Measurements from ENCODE around the gene PAQR7. TPM values are rescaled to one million over a fixed set of nuclear protein-coding genes. Genes with fewer than 3 reads are reported as not detected.
"Not testable (repeated sequence)": the region's sequence is repeated elsewhere in the genome, so short reads cannot be mapped to it uniquely, and the experiment has no call there.

PAQR7 gene
- polyA plus RNA-seq, 12 donors, result 5.2 to 12.1 (median 7.0) TPM; not detected in 1

DNA sequence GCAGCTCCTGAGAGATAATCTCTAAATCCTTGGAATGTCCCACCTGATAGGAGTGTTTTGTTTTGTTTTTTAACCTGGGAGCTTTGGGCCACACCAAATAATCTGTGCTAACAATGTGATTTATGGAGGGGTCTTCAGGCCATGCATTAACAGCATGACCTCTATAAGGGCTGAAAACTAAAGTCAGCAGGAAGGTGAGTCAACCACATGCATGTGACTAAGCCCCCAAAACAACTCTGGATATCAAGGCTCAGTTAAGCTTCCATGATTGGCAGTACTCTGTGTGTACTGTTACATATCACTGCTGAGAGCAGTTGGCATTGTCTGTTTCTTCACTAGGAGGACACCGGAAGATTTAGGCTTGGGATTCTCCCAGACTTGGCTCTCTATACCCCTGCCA is 27.0 kb downstream of the PAQR7 start:
- DNase-seq, result no peak

GRCh38 chr1:25847929-25848328 is 27.6 kb downstream of the PAQR7 start:
- no peak for DNase-seq

DNA sequence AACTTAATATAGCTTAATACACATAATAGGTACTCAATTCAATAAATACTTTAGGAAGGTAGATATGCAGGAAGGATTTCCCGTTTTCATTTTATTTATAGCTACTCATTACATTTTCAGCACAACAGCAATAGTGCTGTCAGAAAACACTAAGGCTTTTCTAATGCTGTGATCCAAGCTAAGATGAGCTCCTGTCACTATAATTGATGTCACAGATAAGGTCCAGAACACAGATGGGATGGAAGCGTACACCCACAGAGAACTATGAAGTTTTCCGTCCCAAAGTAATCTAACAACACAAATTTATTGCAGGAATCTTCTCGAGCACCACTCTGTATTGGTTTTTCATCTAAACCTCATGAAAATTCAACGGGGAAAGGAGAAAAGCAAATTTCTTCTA is 29.8 kb downstream of the PAQR7 start:
- DNase-seq, result no peak

DNA sequence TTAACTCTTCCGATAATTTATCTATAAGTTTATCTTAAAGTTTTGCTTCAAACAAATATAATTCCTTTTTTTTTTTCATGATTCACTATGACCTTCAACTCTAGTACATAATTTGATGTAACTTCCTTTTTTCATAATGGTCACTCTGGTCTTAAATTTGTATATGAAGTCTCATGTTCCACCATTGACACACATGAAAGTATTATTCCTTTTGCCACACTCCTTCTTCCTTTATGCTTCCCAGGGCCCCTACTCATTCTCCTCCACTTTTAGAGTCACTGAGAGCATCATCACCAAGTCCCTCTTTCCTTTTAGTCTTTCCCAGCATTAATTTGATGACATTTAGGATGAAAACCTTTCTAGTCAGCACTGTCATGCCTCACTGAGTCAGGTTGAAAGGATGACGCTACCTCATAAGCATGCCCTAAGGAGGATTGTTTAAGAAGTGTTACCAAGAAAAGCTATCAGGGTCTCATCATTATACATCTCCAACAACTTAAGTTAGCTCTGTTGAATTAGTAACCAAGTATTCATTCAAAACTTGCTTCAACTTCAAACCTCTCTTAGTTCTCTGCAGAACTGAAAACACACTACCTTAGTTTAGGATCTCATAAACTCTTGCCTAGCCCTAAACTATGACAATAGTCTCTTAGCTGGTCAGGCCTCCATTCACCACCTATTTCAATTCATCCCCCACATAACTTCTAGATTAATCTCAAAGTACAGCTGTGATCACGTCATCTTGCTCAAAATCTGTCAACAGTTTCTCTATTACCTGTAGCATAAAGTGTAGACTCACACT is 30.8 kb downstream of the PAQR7 start:
- DNase-seq, result no peak

- DNase-seq, result no peak
Observed at GRCh38 chr1:25843483-25843882, 32.0 kb downstream of the PAQR7 start.

GRCh38 chr1:25839808-25840207 is 35.7 kb downstream of the PAQR7 start:
- not testable (repeated sequence) for DNase-seq

- DNase-seq, result no peak
Observed at GRCh38 chr1:25837262-25837875, 38.1 kb downstream of the PAQR7 start.

DNA sequence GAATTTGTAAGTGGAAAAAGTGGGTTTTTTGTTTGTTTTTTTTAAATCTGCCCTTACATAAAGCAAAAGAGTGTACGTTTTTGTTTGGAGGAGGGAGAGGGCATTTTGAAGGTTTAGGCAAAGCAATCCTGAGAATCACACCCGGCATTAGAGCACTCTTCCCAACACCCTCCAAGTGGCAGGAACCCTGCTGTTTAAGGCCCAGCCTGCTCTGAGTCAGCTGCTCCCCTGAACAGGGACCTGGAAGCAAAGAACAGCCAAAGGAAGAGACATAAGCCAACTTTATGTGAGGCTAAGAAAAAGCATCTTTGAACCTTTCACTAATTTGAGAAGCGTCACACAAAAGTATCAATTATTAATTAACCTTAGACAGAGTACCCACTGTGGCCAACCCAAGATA is 38.8 kb downstream of the PAQR7 start:
- DNase-seq, result no peak

DNA sequence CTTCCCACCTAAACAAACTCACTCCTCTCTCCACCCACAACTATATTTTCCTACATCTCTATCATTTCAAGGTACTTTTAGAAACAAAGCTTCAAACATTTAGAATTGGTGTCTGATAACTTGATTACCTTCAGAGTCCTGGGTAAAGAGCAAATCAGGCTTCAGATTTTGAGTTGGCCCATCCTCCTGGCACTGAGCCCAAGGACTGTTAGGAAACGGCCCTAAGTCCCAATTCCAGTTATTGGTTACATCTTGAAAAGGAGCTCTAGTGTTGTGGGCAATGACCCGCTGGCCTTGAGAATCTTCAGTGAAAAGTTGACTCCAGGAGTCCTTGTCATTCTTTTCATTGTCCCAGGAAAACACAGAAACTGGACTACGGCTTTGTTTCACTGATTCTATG is 40.6 kb downstream of the PAQR7 start:
- no peak for DNase-seq

GRCh38 chr1:25833158-25833557 is 42.4 kb downstream of the PAQR7 start:
- no peak for DNase-seq

- no peak for DNase-seq
Observed at GRCh38 chr1:25832336-25833037, 43.0 kb downstream of the PAQR7 start.

- DNase-seq, result no peak
Observed at GRCh38 chr1:25831569-25832196, 43.8 kb downstream of the PAQR7 start.

DNA sequence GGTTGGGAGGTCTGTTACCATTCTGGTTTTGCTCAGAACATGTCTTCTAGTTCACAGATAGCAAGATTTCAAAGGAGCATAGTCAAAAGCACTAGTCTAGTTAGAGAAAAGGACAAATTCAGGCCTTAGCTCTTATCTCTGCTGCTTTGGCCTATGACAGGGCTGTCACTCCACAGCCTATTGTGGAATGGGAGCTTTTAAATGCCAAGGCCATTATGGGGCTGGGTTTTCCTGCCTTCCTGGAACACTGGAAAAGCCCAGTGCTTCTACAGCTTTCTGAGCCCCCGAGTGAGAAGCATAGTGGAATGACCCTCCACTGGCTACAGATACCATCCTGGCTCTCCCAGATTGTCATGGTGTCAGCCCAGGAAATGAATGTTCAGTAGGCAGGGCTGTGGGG is 46.5 kb downstream of the PAQR7 start:
- DNase-seq, result no peak

DNA sequence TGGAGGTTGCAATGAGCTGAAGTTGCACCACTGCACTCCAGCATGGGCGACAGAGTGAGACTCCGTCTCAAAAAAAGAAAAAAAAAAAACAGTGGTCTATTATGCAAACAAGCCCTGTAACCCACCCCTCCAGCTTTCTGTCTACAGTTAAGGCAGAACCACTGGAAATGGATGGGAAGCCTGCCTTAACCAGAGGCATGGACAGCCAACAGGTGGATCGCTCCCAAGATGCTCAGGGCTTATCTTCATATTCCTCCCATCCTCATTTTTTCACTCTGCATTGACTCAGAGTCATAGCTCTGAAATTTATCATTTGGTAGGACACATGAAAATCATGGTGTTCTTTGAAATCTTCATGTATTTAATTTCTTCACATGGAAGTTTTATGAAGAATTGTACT is 47.0 kb downstream of the PAQR7 start:
- DNase-seq, result no peak

DNA sequence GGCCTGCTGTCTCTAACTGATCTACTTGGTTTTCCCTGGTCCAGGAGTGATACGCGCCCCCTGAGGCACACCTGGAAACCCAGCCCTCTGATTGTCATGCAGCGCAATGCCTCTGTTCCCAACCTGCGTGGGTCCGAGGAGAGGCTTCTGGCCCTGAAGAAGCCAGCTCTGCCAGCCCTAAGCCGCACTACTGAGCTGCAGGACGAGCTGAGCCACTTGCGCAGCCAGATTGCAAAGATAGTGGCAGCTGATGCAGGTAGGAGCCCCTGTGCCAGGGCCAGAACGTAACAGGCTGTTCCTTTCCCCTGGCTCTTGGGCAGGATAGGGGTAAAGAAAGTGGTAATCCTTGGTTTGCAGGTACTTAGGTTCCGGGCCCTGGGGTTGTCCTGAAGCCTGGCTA is 48.9 kb downstream of the PAQR7 start:
- DNase-seq, result no peak

DNA sequence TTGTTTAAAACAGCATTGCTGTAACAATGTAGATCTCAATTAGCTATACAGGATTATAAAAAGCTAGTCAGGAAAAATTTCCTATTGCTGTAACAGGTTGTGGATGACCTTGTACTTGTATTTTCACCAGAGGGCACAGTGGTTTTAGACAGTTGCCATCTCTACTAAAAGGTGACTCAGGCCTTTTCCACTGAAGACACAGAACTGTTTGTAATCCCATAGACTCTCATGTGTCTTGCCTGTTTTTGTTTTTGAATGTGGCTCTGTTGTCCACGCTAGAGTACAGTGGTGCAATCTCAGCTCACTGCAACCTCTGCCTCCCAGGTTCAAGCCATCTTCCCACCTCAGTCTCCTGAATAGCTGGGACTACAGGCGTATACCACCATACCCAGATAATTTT is 49.9 kb downstream of the PAQR7 start:
- no peak for DNase-seq

DNA sequence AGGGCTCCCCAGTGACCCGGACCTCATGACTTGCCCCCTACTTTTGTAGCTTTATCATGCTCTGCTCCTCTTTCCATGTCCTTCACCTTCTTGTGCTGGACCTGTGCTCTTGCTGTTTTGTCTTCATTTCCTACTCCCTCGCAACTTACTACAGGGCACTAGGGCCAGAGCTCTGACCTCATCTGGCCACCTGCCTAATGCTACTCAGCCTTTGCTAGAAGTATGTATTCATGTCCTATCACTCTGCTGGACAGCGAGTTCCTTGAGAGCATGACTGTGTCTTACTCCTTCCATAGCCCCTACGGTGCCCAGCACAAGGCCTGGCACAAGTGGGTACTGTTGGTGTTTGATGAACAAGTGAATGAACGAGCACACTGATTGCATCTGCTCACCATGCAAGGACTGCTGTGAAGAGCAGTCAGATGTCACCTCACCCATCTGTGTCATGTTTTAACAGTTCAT is 53.8 kb downstream of the PAQR7 start:
- no peak for DNase-seq

DNA sequence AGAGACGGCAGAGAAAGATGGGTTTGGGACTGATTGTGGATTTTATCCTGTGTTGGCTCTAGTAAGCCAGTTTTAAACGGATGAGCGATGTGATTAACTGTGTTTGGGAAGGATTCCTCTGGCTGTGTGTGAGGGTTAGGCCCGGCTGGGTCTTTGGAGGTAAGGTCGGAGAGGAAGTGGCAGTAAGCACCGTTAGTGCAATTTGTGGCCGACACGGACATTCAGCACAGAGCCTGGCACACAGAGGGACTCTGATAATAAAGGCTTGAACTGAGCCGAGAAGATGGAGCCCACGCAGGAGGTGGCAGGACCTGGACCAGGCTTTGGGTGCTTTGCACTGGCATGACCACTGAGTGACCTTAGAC is 54.4 kb downstream of the PAQR7 start:
- no peak for DNase-seq

DNA sequence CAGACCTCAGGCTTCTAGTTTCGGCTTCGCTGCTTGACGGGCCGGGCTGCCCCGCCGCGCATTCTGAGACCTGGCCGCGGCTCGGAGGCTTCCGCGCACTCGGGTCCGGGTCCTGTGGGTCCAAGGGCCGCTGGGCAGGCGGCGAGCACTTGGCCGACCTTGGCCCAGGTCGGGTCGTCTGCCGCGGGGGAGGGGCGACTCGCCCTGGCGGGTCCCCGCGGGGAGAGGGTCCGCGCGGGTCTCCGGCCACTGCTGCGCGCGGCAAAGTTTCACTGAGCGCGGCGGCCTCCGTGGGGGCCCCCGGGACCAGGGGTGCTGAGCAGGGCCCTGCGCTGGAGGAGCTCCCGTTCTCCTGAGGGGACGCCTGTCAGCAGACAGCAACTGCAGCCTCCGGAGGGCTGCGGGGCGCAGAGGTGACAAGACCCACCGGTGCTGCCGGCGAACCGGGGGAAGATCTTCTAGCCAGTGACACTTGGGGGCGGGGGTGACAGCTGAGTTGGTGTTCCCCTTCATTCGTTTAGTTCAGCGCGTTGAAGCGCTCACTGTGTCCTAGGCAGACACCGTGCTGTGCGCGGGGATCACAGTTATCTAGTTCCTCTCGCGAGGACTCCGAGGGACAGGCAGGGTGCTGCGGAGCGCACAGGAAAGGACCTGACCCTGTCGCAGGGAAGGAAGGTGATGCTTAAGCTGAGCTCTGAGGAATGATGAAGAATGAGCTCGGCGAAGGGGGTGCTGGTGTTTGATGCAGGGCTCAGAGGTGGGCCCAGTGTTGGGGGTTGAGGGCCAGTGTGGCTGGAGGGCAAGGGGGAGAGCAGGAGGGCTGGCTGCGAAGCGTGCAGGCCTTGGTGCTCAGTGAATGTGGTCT is 55.0 kb downstream of the PAQR7 start:
- peak; percentile 46 for DNase-seq

DNA sequence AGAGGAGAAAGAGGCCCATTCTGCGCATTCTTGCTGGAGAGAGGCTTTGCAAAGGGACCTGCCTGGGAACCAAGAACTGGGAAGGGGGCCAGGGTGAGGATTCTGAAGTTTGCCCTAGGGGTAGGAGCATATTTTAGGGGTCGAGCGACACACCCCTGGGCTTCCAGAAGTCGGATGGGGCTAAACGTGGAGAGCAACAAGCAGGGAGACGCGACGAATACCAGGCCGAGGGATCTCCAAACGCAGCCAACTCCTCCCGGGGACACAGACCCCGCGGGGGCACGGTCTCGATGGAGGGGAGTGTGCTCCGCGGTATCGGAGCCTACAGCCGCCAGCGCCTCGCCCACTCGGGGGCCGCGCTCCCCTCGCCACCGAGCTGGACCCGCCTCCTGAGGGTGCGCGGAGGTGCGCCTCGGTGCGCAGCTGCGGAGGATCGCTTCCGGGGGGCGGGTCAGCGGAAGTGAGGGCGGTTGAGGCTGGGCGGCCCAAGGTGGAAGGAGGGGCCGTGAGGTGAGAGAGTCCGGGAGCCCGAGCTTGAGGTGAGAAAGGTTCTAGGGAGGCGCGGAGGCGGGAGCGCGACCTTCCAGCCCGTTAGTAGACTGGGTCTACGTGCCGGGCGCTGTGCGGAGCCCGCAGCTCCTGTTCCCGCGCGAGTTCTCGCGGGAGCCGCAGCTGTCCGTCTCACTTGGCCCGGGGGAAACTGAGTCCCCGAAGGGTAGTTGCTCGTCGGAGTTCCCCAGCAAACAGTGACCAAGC is 55.8 kb downstream of the PAQR7 start, which contains the start of gene MTFR1L:
TSS of gene MTFR1L (plus strand) at position 464 of the 756 bp plus-strand sequence. CDS start 3,151 bp downstream, outside the sequence.
- DNase-seq, result peak; percentile 90

- DNase-seq, result no peak
Observed at GRCh38 chr1:25818569-25818968, 56.9 kb downstream of the PAQR7 start.

Data from muscle of arm (tissue), 12 donors.